ENCODE measurements around the gene AVEN. TPM values are rescaled to one million over a fixed set of nuclear protein-coding genes. Genes with fewer than 3 reads are reported as not detected.

AVEN gene
- total and polyA plus RNA-seq, 2 donors (not counting 3 experiments of a cell fraction or from before 2014, with no cell fraction given), result 7.7 to 23.3 TPM

DNA sequence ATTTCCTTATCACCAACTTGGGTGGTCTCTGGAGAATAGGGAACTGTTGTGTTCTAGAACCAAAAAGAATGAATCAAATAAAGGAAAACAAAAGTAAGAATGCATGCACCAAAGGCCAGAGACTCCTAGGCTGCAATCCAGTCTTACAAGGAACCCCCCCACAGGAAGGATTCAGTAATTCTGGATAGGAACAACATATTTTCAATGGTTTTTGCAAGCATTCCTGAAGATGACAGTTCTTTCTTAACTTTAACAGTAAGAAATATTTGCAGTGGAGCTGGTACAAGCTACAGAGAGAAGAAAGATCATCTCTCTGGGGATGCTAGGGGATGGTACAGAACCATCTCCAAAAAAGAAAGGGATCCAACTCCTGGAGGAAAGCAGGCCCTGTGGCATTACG lies 186.9 kb downstream of the AVEN start:
- intact Hi-C loops (cut with micrococcal nuclease) (no loop called here), dilution Hi-C loops (cut with MboI; ENCODE audit: extremely low pct_ligation_motif_present, low sequenced_read_pairs) (no loop called here)
- no peaks in the 10 kb centered on the region for H4K20me1 ChIP-seq (replicated peaks; ENCODE audit: control insufficient read depth, extremely low read depth, insufficient read depth, low read length)
- no peaks in the 10 kb centered on the region for H3K27me3 ChIP-seq (ENCODE audit: control insufficient read depth in 2 of 2, insufficient read depth in 2 of 2, low read length in 2 of 2)
- H3K79me2 ChIP-seq (ENCODE audit: control insufficient read depth, insufficient read depth, low read length), result no peaks in the 10 kb centered on the region
- H3K27ac ChIP-seq (ENCODE audit: insufficient read depth, low read depth, low read length), result no peak overlapping the region
- H3K9me1 ChIP-seq (replicated peaks; ENCODE audit: control insufficient read depth, extremely low read depth, insufficient read depth, low read length), result no peaks in the 10 kb centered on the region
- ChIA-PET POLR2A (no interaction called here), CTCF (no interaction called here)
- no peaks in the 10 kb centered on the region for H3K9me3 ChIP-seq (replicated peaks; ENCODE audit: control insufficient read depth, insufficient read depth, low read length)
- H3K4me2 ChIP-seq (ENCODE audit: insufficient read depth, low read length), result no peak overlapping the region
- no peak for DNase-seq (ENCODE audit: low read depth, low spot score)
- H2AFZ ChIP-seq (ENCODE audit: low read depth, low read length), result no peak overlapping the region
- no peak overlapping the region for H3K9ac ChIP-seq (replicated peaks; ENCODE audit: extremely low read depth, insufficient read depth, low read length)
- BruUV-seq (replicated peaks), result no TSS peak
- FAIRE-seq, result no peak
- H3K4me1 ChIP-seq (ENCODE audit: control insufficient read depth, extremely low read depth, insufficient read depth, low read length), result no peaks in the 10 kb centered on the region
- no peak overlapping the region for H3K4me3 ChIP-seq (replicated peaks in 1 of 3; ENCODE audit: insufficient read depth in 1 of 3, low read depth in 1 of 3, low read length in 3 of 3)
- TF ChIP-seq MYC (IDR thresholded peaks at IDR 0.05; ENCODE audit: low read depth, low read length), result no peak
- no peak for TF ChIP-seq JUN (IDR thresholded peaks at IDR 0.05; ENCODE audit: borderline replicate concordance, insufficient read depth, insufficient read length, low read depth)
- TF ChIP-seq POLR2AphosphoS5 (IDR thresholded peaks at IDR 0.05; ENCODE audit: insufficient read depth, low read depth, low read length), result no peak
- H3K36me3 ChIP-seq (ENCODE audit: control insufficient read depth in 2 of 2, extremely low read depth in 1 of 2, insufficient read depth in 2 of 2, low read length in 2 of 2), result no peaks in the 10 kb centered on the region

DNA sequence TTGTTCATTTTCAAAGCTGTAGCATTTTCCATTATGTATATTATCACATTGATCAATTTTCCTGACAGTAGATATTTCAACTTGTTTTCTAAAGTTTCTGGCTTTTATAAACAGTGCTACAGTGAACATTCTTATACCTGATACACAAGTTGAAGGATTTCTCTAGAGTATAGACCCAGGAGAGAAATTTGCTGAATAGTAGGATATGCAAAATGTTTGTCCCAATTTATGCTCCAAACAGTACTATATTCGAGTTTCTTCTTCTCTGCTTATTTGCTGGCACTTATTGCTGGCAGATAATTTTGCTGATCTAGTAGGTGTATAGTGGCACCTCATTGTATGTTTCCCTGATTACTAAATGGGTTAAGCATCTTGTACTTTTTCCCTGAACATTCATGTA lies 187.9 kb downstream of the AVEN start:
- Histone ChIP-seq H3K79me2 (ENCODE audit: control insufficient read depth, insufficient read depth, low read length) (no peaks in the 10 kb centered on the region), H3K9ac (replicated peaks; ENCODE audit: extremely low read depth, insufficient read depth, low read length) (no peak overlapping the region), H2AFZ (ENCODE audit: low read depth, low read length) (no peak overlapping the region), H3K4me3 (replicated peaks in 1 of 3; ENCODE audit: insufficient read depth in 1 of 3, low read depth in 1 of 3, low read length in 3 of 3) (no peak overlapping the region), H3K27me3 (ENCODE audit: control insufficient read depth in 2 of 2, insufficient read depth in 2 of 2, low read length in 2 of 2) (no peaks in the 10 kb centered on the region), H4K20me1 (replicated peaks; ENCODE audit: control insufficient read depth, extremely low read depth, insufficient read depth, low read length) (no peaks in the 10 kb centered on the region), H3K4me2 (ENCODE audit: insufficient read depth, low read length) (no peak overlapping the region), H3K36me3 (ENCODE audit: control insufficient read depth in 2 of 2, extremely low read depth in 1 of 2, insufficient read depth in 2 of 2, low read length in 2 of 2) (no peaks in the 10 kb centered on the region), H3K27ac (ENCODE audit: insufficient read depth, low read depth, low read length) (no peak overlapping the region), H3K9me1 (replicated peaks; ENCODE audit: control insufficient read depth, extremely low read depth, insufficient read depth, low read length) (no peaks in the 10 kb centered on the region), H3K9me3 (replicated peaks; ENCODE audit: control insufficient read depth, insufficient read depth, low read length) (no peaks in the 10 kb centered on the region), H3K4me1 (ENCODE audit: control insufficient read depth, extremely low read depth, insufficient read depth, low read length) (no peaks in the 10 kb centered on the region)
- intact Hi-C loops (cut with micrococcal nuclease) (no loop called here), dilution Hi-C loops (cut with MboI; ENCODE audit: extremely low pct_ligation_motif_present, low sequenced_read_pairs) (no loop called here)
- BruUV-seq (replicated peaks), result no TSS peak
- no peak for DNase-seq (ENCODE audit: low read depth, low spot score)
- ChIA-PET CTCF (interaction anchor here (0.8 to 1.2 kb wide), 2 partner anchors 11 to 113 kb away, joined by 3 to 5 read pairs; no protein-coding TSS in a partner anchor), POLR2A (no interaction called here)
- FAIRE-seq, result no peak
- no peak for TF ChIP-seq POLR2A (IDR thresholded peaks at IDR 0.05; ENCODE audit: low read depth, low read length)
- no peak for TF ChIP-seq MYC (IDR thresholded peaks at IDR 0.05; ENCODE audit: low read depth, low read length)
- no peak for TF ChIP-seq POLR2AphosphoS5 (IDR thresholded peaks at IDR 0.05; ENCODE audit: insufficient read depth, low read depth, low read length)
- TF ChIP-seq GATA2 (IDR thresholded peaks at IDR 0.05; ENCODE audit: insufficient read depth, insufficient read length, low read depth, low read length), result no peak
- no peak for TF ChIP-seq EZH2 (IDR thresholded peaks at IDR 0.05; ENCODE audit: borderline replicate concordance, low read depth, low read length, severe bottlenecking)
- TF ChIP-seq, protein P1, sequence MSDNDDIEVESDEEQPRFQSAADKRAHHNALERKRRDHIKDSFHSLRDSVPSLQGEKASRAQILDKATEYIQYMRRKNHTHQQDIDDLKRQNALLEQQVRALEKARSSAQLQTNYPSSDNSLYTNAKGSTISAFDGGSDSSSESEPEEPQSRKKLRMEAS (IDR thresholded peaks at IDR 0.05; ENCODE audit: insufficient read depth, insufficient read length), result no peak
- TF ChIP-seq, protein P2, sequence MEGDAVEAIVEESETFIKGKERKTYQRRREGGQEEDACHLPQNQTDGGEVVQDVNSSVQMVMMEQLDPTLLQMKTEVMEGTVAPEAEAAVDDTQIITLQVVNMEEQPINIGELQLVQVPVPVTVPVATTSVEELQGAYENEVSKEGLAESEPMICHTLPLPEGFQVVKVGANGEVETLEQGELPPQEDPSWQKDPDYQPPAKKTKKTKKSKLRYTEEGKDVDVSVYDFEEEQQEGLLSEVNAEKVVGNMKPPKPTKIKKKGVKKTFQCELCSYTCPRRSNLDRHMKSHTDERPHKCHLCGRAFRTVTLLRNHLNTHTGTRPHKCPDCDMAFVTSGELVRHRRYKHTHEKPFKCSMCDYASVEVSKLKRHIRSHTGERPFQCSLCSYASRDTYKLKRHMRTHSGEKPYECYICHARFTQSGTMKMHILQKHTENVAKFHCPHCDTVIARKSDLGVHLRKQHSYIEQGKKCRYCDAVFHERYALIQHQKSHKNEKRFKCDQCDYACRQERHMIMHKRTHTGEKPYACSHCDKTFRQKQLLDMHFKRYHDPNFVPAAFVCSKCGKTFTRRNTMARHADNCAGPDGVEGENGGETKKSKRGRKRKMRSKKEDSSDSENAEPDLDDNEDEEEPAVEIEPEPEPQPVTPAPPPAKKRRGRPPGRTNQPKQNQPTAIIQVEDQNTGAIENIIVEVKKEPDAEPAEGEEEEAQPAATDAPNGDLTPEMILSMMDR (IDR thresholded peaks at IDR 0.05; ENCODE audit: extremely low read depth in 1 of 2, insufficient read depth in 1 of 2, low read depth in 1 of 2, low read length in 2 of 2), result no peak
- TF ChIP-seq FOS (IDR thresholded peaks at IDR 0.05; ENCODE audit: borderline replicate concordance, insufficient read depth, low read length), result no peak
- no peak for TF ChIP-seq JUN (IDR thresholded peaks at IDR 0.05; ENCODE audit: borderline replicate concordance, insufficient read depth, insufficient read length, low read depth)

All from endothelial cell of umbilical vein (primary cell).